ENCODE results near the gene MIF4GD. TPM values are rescaled to one million over a fixed set of nuclear protein-coding genes. Genes with fewer than 3 reads are reported as not detected.

Gene MIF4GD
- total and polyA plus RNA-seq, 2 experiments from 2014 or later = 12.4 to 23.6 TPM

DNA sequence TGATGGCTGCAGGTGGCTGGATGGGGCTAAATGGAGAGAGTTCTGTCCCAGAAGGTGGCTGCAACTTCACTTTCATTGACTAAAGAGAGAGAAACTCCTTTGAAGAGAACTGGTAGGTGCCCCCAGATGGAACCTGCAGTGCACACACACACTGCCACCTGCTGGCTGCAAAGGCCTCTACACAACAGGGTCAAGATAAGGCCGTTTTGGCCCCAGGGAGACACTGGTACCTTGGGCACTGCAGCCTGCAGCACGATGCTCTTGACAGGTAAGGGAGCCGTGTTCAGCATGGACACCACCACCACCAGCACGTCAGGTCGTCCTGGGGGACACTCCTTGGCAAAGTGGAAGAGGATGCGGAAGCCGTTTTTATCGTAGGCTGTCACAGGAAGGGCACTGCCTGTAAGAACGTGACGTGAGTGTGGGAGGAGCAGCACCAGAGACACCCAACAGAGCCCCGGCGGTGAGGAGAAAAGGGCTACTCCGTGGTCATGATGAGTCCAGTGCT lies 32.3 kb downstream of the MIF4GD start:
- 68% methylated on average over 10 of the region's 13 CpGs for WGBS (ENCODE audit: low lambda C conversion rate, missing lambda C conversion rate)

DNA sequence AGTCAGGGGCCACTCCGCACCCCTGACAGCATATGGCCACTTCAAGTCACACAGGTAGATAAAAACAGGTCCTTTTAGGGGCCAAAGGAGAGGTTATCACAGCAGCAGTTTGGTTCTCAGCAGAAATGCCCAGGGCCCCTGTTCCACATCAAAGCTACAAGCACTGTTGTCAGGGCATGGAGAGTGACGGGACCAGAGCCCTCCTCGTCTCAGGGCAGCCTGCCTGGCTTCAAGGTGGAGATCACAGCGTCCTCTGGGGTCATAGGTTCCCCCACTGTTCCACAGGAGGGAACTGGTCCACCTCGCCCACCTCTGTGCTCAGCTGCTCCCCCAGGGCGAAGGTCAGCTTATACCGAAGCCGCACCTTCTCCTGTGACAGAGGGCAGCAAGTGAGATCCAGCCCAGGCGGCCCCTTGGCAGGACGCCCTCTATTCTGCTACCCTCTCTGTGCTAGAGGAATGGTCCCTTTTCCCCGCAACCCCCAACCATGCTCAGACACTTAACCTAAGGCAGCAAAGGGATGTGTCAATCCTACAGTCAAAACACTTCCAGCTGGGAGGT lies 32.9 kb downstream of the MIF4GD start:
- Histone ChIP-seq H3K4me2 (no peak overlapping the region), H3K4me3 (no peak overlapping the region), H3K36me3 (replicated peaks; ENCODE audit: insufficient read depth, low read depth) (no peaks in the 10 kb centered on the region), H3K79me2 (no peaks in the 10 kb centered on the region), H3K27ac (no peak overlapping the region), H3K9me2 (replicated peaks; ENCODE audit: insufficient read depth) (no peaks in the 10 kb centered on the region), H4K20me1 (ENCODE audit: insufficient read depth, poor library complexity, severe bottlenecking) (no peaks in the 10 kb centered on the region), H3K9me3 (ENCODE audit: low read depth) (no peaks in the 10 kb centered on the region), H2AFZ (no peak overlapping the region), H3K27me3 (no peaks in the 10 kb centered on the region), H3K4me1 (ENCODE audit: insufficient read depth) (no peaks in the 10 kb centered on the region)
- 91% methylated on average over 11 of the region's 11 CpGs for WGBS (ENCODE audit: low lambda C conversion rate, missing lambda C conversion rate)
- TF ChIP-seq, protein P1, sequence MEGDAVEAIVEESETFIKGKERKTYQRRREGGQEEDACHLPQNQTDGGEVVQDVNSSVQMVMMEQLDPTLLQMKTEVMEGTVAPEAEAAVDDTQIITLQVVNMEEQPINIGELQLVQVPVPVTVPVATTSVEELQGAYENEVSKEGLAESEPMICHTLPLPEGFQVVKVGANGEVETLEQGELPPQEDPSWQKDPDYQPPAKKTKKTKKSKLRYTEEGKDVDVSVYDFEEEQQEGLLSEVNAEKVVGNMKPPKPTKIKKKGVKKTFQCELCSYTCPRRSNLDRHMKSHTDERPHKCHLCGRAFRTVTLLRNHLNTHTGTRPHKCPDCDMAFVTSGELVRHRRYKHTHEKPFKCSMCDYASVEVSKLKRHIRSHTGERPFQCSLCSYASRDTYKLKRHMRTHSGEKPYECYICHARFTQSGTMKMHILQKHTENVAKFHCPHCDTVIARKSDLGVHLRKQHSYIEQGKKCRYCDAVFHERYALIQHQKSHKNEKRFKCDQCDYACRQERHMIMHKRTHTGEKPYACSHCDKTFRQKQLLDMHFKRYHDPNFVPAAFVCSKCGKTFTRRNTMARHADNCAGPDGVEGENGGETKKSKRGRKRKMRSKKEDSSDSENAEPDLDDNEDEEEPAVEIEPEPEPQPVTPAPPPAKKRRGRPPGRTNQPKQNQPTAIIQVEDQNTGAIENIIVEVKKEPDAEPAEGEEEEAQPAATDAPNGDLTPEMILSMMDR (IDR thresholded peaks at IDR 0.05; ENCODE audit: poor library complexity) = no peak
- TF ChIP-seq EZH2 (IDR thresholded peaks at IDR 0.05; ENCODE audit: borderline replicate concordance) (no peak), EZH2phosphoT487 (IDR thresholded peaks at IDR 0.05; ENCODE audit: low read depth, severe bottlenecking, unreplicated experiment) (no peak)
- no peak for DNase-seq (ENCODE audit: low spot score)

More for the DNA sequence above, 32.3 kb downstream of the MIF4GD start:
- DNase-seq (ENCODE audit: low spot score) = peak; percentile 79
- Histone ChIP-seq H3K36me3 (replicated peaks; ENCODE audit: insufficient read depth, low read depth) (no peaks in the 10 kb centered on the region), H3K79me2 (no peaks in the 10 kb centered on the region), H3K4me2 (no peak overlapping the region), H3K9me3 (ENCODE audit: low read depth) (no peaks in the 10 kb centered on the region), H2AFZ (no peak overlapping the region), H3K9me2 (replicated peaks; ENCODE audit: insufficient read depth) (no peaks in the 10 kb centered on the region), H3K27me3 (no peaks in the 10 kb centered on the region), H3K4me3 (no peak overlapping the region), H4K20me1 (ENCODE audit: insufficient read depth, poor library complexity, severe bottlenecking) (no peaks in the 10 kb centered on the region), H3K4me1 (ENCODE audit: insufficient read depth) (no peaks in the 10 kb centered on the region), H3K27ac (no peak overlapping the region)
- TF ChIP-seq EZH2phosphoT487 (IDR thresholded peaks at IDR 0.05; ENCODE audit: low read depth, severe bottlenecking, unreplicated experiment) = no peak
- TF ChIP-seq, protein P1 (IDR thresholded peaks at IDR 0.05; ENCODE audit: poor library complexity) = peak; percentile 76

DNA sequence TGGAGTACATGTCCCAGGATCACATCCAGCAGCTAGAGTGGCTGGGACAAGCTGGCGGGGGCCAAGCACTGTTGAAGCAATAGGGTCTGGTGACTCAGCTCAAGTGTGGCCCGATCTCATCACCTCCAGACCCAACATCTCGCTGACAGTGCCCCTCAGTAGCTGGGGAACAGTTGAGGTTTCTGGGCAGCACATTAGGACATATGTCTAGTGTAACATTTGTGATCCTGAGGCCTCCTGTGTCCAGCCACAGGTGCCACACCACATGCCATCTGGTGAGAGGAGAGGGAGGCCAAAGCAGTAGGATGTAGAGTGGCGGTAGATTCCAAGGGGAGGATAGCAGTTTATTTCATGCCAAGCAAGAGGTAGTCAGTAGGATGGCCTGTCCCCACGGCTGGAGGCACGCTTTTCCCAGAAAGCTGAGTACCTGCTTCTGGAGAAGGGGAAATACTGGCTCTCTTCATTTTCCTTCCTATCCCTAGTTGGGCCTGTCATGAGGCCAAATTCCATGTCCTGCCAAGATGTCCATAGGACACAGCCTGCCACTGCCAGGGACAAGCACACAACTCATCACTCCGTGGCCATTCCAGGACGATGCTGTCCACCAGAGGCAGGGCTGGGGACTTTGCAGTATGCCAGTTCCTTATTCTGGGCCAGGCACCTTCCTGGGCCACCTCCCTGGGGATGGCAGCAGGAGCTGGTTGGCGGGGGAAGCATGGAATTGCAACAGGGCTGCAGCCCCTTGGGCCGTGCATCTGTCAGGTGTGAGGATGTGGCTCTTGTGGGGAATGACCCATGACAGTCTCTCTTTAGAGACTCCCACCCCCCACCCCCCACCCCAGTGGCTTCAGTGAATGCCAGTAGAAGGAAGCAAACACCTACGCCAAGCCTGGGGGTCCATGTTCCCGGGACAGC lies 33.7 kb downstream of the MIF4GD start:
- no peak overlapping the region for H2AFZ ChIP-seq
- H3K27ac ChIP-seq = no peak overlapping the region
- H3K9me3 ChIP-seq (ENCODE audit: low read depth) = no peaks in the 10 kb centered on the region
- no peaks in the 10 kb centered on the region for H4K20me1 ChIP-seq (ENCODE audit: insufficient read depth, poor library complexity, severe bottlenecking)
- no peak overlapping the region for H3K4me3 ChIP-seq
- 91% methylated on average over 11 of the region's 12 CpGs for WGBS (ENCODE audit: low lambda C conversion rate, missing lambda C conversion rate)
- no peak for DNase-seq (ENCODE audit: low spot score)
- H3K36me3 ChIP-seq (replicated peaks; ENCODE audit: insufficient read depth, low read depth) = no peaks in the 10 kb centered on the region
- no peaks in the 10 kb centered on the region for H3K9me2 ChIP-seq (replicated peaks; ENCODE audit: insufficient read depth)
- no peak overlapping the region for H3K4me2 ChIP-seq
- no peaks in the 10 kb centered on the region for H3K79me2 ChIP-seq
- H3K4me1 ChIP-seq (ENCODE audit: insufficient read depth) = no peaks in the 10 kb centered on the region
- TF ChIP-seq EZH2 (IDR thresholded peaks at IDR 0.05; ENCODE audit: borderline replicate concordance) (no peak), EZH2phosphoT487 (IDR thresholded peaks at IDR 0.05; ENCODE audit: low read depth, severe bottlenecking, unreplicated experiment) (no peak)
- TF ChIP-seq, protein P1 (IDR thresholded peaks at IDR 0.05; ENCODE audit: poor library complexity) = no peak
- H3K27me3 ChIP-seq = no peaks in the 10 kb centered on the region
